Measurements from ENCODE around the gene UIMC1. TPM values are rescaled to one million over a fixed set of nuclear protein-coding genes. Genes with fewer than 3 reads are reported as not detected.
A peak's percentile ranks its signal among the peaks of the same experiment; 100 is the strongest.

UIMC1 gene
- total RNA-seq, 2 donors from 2014 or later, result 42.5 to 43.0 TPM

DNA sequence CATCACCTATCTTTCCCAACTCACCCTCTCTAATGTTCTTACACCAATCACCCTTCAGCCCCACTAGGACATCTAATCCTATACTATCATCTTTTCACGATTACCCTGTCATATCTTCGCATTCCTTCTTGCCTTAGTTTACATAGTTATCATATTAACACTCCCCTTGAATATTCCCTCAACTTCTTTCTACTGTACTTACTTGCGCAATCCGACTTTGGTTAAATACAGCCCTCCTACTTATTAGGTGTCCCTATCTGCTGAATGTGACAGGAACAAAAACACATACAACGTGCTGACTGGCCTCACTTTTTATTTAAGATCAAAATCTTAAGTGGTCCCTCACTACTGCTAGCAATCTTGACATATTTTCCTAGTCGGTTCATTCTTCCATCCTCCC, 88.0 kb downstream of the UIMC1 start:
- ATAC-seq (replicated peaks), result no peak
- Mint-ChIP-seq H3K27me3 (no peaks in the 10 kb centered on the region), H3K4me1 (peaks cover 8% of the 10 kb centered on the region), H3K36me3 (ENCODE audit: low read depth) (peaks cover 75% of the 10 kb centered on the region), H3K27ac (no peak overlapping the region), H3K4me3 (no peak overlapping the region), H3K9me3 (no peaks in the 10 kb centered on the region)

DNA sequence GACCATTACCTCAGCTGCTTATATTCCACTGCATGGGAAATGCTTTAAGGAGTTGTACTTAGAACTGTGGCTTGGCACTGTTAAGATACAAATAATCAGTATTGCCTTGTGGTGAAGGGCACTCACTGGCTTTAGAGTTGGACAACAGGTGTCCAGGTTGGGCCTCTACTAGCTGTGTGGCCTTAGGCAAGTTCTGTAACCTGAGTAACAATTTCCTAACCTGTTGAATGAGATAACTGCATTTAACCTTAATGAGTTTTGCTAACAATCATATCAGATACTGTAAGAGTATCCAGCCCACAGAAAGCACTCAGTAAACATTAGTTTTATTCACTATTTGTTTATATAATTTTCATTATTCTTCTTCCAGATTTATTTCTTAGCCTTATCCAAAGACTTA, 90.2 kb downstream of the UIMC1 start:
- H3K27ac Mint-ChIP-seq, result peak overlapping the region; percentile 48
- H3K27me3 Mint-ChIP-seq, result no peaks in the 10 kb centered on the region
- H3K4me3 Mint-ChIP-seq, result no peak overlapping the region
- no peaks in the 10 kb centered on the region for H3K9me3 Mint-ChIP-seq
- peaks cover 14% of the 10 kb centered on the region for H3K4me1 Mint-ChIP-seq
- peak; percentile 3 for ATAC-seq (replicated peaks)
- peaks cover 77% of the 10 kb centered on the region for H3K36me3 Mint-ChIP-seq (ENCODE audit: low read depth)

DNA sequence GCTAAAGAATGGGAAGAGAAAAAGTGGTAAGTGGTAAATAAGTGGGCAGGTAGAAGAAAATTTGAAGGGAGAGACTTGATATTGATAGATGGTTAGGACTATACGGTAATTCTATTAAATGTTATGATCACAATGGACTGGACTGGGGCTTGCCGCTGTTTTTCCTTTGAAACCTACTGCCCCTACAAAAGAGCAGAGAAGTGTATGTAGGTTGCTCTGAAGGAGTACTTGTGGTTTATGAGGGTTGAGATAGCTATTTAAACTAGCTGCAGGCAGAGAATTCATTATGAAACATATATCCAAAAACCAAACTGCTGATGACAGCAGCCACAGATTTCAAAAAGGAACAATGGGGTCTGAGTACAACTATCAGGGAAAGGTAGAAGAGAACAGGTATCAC, 90.7 kb downstream of the UIMC1 start:
- Mint-ChIP-seq H3K4me1 (peaks cover 14% of the 10 kb centered on the region), H3K36me3 (ENCODE audit: low read depth) (peaks cover 77% of the 10 kb centered on the region), H3K4me3 (no peak overlapping the region), H3K27ac (peak overlapping the region; percentile 48), H3K27me3 (no peaks in the 10 kb centered on the region), H3K9me3 (no peaks in the 10 kb centered on the region)
- peak; percentile 40 for ATAC-seq (replicated peaks)

GRCh38 chr5:176912115-176912514, 94.5 kb downstream of the UIMC1 start:
- peaks cover 92% of the 10 kb centered on the region for H3K36me3 Mint-ChIP-seq (ENCODE audit: low read depth)
- no peak overlapping the region for H3K27ac Mint-ChIP-seq
- no peak overlapping the region for H3K4me3 Mint-ChIP-seq
- no peaks in the 10 kb centered on the region for H3K9me3 Mint-ChIP-seq
- no peak for ATAC-seq (replicated peaks)
- H3K4me1 Mint-ChIP-seq, result peaks cover 14% of the 10 kb centered on the region
- H3K27me3 Mint-ChIP-seq, result no peaks in the 10 kb centered on the region

DNA sequence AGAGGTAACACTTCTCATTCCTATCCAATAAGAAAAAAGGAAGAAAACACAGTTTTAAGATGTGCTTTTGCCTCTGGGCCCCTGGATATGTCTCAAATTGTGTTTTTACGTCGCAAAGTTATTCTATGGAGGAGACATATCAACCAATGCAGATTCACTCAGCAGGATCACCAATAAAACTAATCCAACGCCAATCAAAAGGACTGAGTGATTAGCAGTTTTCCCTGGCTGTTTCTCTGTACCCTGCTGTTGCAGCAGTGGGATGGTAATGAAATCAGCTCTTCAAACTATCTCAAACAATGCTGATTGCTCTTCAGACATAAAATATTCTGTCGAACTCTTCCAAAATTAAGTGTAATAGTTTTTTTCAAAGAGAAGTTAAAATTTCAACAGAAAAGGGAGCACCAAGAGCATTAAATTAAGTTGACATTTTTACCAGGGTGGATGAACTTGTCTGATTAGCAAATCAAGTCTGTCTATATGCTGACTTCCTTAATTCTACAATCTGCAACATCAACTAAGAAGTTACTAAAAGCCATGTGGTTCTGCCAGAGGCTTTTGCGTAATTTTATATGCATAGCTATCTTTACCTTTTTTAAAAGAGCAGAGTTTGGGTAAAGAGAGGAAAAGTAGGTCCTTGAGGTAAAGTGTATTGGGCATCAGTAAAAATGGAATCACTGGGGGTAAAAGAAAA, 97.8 kb downstream of the UIMC1 start:
- no peak overlapping the region for H3K4me3 Mint-ChIP-seq
- H3K27me3 Mint-ChIP-seq, result no peaks in the 10 kb centered on the region
- no peak for ATAC-seq (replicated peaks)
- H3K27ac Mint-ChIP-seq, result peak overlapping the region; percentile 21
- peaks cover 6% of the 10 kb centered on the region for H3K4me1 Mint-ChIP-seq
- peaks cover 100% of the 10 kb centered on the region for H3K36me3 Mint-ChIP-seq (ENCODE audit: low read depth)
- H3K9me3 Mint-ChIP-seq, result no peaks in the 10 kb centered on the region

DNA sequence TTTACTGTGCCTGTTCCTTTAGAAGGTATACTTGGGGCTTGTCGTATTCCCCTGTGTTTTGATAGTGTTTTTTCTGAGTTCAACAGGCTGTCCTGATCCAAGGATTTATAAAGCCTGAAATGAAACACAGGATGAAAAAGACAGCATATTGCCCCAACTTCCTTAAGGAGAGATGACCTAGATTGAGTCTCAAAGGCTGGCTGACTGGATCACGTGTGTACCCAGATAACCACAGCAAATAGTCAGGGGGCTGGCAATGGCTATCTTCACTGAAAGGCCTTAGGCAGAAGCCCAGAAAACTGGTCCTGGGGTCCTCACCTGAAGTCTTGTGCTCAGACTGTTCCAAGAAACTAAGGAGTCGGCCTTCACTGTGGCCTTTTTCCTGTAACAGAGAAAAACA, 99.8 kb downstream of the UIMC1 start:
- no peak overlapping the region for H3K27ac Mint-ChIP-seq
- no peak for ATAC-seq (replicated peaks)
- peaks cover 5% of the 10 kb centered on the region for H3K4me1 Mint-ChIP-seq
- H3K9me3 Mint-ChIP-seq, result no peaks in the 10 kb centered on the region
- no peaks in the 10 kb centered on the region for H3K27me3 Mint-ChIP-seq
- H3K36me3 Mint-ChIP-seq (ENCODE audit: low read depth), result peaks cover 93% of the 10 kb centered on the region
- H3K4me3 Mint-ChIP-seq, result no peak overlapping the region

DNA sequence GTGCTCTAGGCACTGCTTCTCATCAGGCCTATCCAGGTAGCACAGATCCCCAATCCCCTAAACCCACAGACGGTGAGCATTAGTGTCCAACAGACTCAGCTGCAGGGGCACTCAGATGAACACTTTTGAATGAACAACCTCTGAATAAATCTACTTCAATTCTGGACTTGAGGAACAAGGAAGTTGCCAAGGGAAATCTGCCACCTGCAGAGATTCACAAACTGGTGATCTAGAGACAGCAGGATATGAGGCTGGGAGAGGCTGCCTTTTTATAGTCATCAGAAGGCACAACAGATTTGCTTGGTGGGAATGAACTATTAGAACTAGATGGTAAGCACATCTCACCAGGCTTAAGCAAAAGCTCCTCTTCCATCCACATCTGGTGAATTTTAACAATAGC, 100.5 kb downstream of the UIMC1 start:
- H3K27ac Mint-ChIP-seq, result peak overlapping the region; percentile 32
- H3K4me3 Mint-ChIP-seq, result no peak overlapping the region
- peaks cover 10% of the 10 kb centered on the region for H3K4me1 Mint-ChIP-seq
- no peak for ATAC-seq (replicated peaks)
- no peaks in the 10 kb centered on the region for H3K27me3 Mint-ChIP-seq
- no peaks in the 10 kb centered on the region for H3K9me3 Mint-ChIP-seq
- peaks cover 90% of the 10 kb centered on the region for H3K36me3 Mint-ChIP-seq (ENCODE audit: low read depth)

GRCh38 chr5:176904276-176904675, 102.3 kb downstream of the UIMC1 start:
- H3K9me3 Mint-ChIP-seq, result no peaks in the 10 kb centered on the region
- H3K4me1 Mint-ChIP-seq, result peaks cover 20% of the 10 kb centered on the region
- H3K4me3 Mint-ChIP-seq, result no peak overlapping the region
- H3K27ac Mint-ChIP-seq, result no peak overlapping the region
- H3K27me3 Mint-ChIP-seq, result no peaks in the 10 kb centered on the region
- peaks cover 72% of the 10 kb centered on the region for H3K36me3 Mint-ChIP-seq (ENCODE audit: low read depth)
- ATAC-seq (replicated peaks), result no peak

GRCh38 chr5:176902911-176903664, 103.5 kb downstream of the UIMC1 start:
- peak overlapping the region; percentile 90 for H3K27ac Mint-ChIP-seq
- H3K4me3 Mint-ChIP-seq, result no peak overlapping the region
- H3K9me3 Mint-ChIP-seq, result no peaks in the 10 kb centered on the region
- no peaks in the 10 kb centered on the region for H3K27me3 Mint-ChIP-seq
- peaks cover 60% of the 10 kb centered on the region for H3K36me3 Mint-ChIP-seq (ENCODE audit: low read depth)
- ATAC-seq (replicated peaks), result no peak
- H3K4me1 Mint-ChIP-seq, result peaks cover 22% of the 10 kb centered on the region

DNA sequence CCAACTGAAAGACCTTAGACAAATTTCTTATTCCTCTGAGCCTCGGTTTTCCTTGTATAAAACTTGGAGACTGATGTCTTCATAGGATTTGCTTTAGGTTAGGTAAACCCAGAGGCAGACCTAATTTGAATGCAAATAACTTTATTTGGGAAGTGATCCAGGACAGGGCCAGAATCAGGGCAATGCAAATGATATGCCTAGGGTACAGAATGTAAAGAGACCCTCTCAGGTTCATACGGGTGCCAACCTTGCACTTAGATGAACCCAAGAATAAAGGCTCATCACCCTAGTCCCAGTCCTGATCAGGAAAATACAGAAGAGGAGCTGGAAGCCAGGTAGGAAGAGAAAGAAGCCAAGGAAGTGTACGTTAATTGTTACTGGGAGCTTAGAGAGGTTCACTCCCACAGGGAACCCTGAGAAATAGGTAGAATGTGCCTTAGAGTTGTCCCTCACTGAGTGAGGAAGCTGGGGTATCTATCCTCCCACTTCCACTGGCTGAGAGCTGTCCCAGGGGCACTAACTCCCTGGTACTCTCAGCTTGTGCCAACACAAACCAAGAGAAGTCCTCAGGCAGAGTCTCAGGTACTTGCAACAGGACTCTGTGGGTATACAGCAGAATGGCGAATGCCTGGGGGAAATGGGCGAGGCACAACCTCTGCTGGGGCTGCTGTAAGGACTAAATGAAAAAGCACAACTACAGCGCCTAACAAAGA, 104.3 kb downstream of the UIMC1 start:
- Mint-ChIP-seq H3K27ac (peak overlapping the region; percentile 90), H3K27me3 (no peaks in the 10 kb centered on the region), H3K9me3 (no peaks in the 10 kb centered on the region), H3K36me3 (ENCODE audit: low read depth) (peaks cover 51% of the 10 kb centered on the region), H3K4me1 (peaks cover 22% of the 10 kb centered on the region), H3K4me3 (peak overlapping the region; percentile 48)
- ATAC-seq (replicated peaks), result no peak

GRCh38 chr5:176901260-176902101, 105.1 kb downstream of the UIMC1 start:
- H3K4me3 Mint-ChIP-seq, result peak overlapping the region; percentile 48
- ATAC-seq (replicated peaks), result peak; percentile 95

GRCh38 chr5:176900780-176901204, 105.8 kb downstream of the UIMC1 start:
- no peaks in the 10 kb centered on the region for H3K27me3 Mint-ChIP-seq
- H3K4me3 Mint-ChIP-seq, result no peak overlapping the region
- H3K9me3 Mint-ChIP-seq, result no peaks in the 10 kb centered on the region
- no peak for ATAC-seq (replicated peaks)
- H3K27ac Mint-ChIP-seq, result peak overlapping the region; percentile 90
- H3K4me1 Mint-ChIP-seq, result peaks cover 28% of the 10 kb centered on the region
- H3K36me3 Mint-ChIP-seq (ENCODE audit: low read depth), result peaks cover 37% of the 10 kb centered on the region

More at GRCh38 chr5:176901260-176902101, 105.1 kb downstream of the UIMC1 start:
- Mint-ChIP-seq H3K27ac (peak overlapping the region; percentile 90), H3K9me3 (no peaks in the 10 kb centered on the region), H3K4me1 (peaks cover 25% of the 10 kb centered on the region), H3K36me3 (ENCODE audit: low read depth) (peaks cover 44% of the 10 kb centered on the region), H3K27me3 (no peaks in the 10 kb centered on the region)

GRCh38 chr5:176899946-176900779, 106.4 kb downstream of the UIMC1 start:
- Mint-ChIP-seq H3K9me3 (no peaks in the 10 kb centered on the region), H3K36me3 (ENCODE audit: low read depth) (peaks cover 30% of the 10 kb centered on the region), H3K4me1 (peaks cover 28% of the 10 kb centered on the region), H3K27ac (peak overlapping the region; percentile 73), H3K4me3 (peak overlapping the region; percentile 15), H3K27me3 (no peaks in the 10 kb centered on the region)
- no peak for ATAC-seq (replicated peaks)
